ENCODE data around the gene ZNF668.
"Not testable (repeated sequence)": the region's sequence is repeated elsewhere in the genome, so short reads cannot be mapped to it uniquely, and the experiment has no call there.

The ZNF668 gene

DNA sequence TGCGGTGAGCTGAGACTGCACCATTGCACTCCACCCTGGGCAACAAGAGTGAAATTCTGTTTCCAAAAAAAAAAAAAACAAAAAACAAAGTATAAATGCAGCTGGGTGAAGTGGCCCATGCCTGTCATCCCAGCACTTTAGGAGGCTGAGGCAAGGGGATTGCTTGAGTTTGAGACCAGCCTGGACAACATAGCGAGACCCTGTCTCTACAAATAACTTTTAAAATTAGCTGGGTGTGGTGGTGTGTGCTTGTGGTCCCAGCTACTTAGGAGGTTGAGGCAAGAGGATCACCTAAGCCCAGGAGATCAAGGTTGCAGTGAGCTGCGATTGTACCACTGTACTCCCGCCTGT, 50.8 kb downstream of the ZNF668 start:
- H3K4me3 ChIP-seq (ENCODE audit: low read length) = no peak overlapping the region

DNA sequence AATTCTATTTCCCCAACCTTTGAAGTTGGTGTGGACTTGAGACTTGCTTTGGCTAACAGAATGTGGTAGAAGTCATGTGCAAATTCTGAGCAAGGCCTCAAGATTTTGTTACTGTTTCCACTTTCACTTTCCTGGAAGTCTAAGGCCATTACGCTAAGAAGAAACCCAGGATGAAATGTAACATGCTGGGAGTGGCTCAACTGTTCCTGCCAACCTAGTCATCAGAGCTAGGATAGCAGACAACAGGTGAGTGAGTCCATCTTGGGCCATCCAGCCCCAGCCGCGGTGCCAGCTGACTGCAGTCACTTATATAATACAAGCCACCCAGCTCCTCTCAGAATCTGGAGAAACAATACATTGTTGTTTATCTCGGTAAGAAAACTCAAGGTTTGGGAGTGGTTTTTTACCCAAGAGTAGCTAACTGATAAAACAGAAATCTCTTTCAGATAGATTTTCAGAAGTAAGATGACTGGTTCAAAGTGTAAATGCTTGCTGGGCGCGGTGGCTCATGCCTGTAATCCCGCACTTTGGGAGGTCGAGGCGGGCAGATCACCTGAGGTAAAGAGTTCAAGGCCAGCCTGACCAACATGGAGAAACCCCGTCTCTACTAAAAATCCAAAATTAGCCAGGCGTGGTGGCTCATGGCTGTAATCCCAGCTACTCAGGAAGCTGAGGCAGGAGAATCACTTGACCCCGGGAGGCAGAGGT, 51.3 kb downstream of the ZNF668 start:
- no peak for DNase-seq (ENCODE audit: low read depth)
- TF ChIP-seq CTCF (conservative IDR thresholded peaks at IDR 0.05; ENCODE audit: low read depth, low read length) = no peak
- H3K4me3 ChIP-seq (ENCODE audit: low read length) = no peak overlapping the region

More for the DNA sequence above, 50.8 kb downstream of the ZNF668 start:
- TF ChIP-seq CTCF (conservative IDR thresholded peaks at IDR 0.05; ENCODE audit: low read depth, low read length) = no peak
- DNase-seq (ENCODE audit: low read depth) = no peak

DNA sequence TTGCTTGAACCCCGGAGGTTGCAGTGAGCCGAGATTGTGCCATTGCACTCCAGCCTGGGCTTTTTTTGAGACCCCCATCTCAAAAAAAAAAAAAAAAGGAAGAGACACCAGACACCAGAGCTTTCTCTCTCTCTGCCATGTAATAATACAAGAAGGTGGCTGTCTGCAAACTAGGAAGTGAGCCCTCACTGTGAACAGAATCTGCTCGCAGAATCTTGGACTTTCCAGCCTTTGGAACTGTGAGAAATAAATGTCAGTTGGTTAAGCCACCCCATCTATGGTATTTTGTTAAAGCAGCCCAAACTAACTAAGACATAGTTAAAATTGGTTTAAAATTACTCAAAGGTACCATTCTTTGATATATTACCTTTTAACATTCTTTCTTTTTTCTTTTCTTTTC, 53.5 kb downstream of the ZNF668 start:
- no peak for DNase-seq (ENCODE audit: low read depth)
- H3K4me3 ChIP-seq (ENCODE audit: low read length) = no peak overlapping the region
- TF ChIP-seq CTCF (conservative IDR thresholded peaks at IDR 0.05; ENCODE audit: low read depth, low read length) = no peak

DNA sequence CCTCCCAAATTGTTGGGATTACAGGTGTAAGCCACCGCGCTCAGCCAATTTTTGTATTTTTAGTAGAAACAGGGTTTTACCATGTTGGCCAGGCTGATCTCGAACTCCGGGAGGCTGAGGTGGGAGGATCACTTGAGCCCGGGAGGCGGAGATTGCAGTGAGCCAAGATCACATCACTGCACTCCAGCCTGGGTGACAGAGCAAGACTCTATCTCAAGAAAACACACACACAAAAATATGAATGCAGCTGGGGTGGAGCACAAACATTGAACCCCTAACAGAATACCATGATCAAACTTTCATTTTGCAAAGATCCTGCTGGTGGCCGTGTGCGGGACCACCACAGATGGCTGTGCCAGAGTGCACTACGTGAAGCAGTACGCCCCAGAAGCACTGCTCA, 56.3 kb downstream of the ZNF668 start:
- H3K4me3 ChIP-seq (ENCODE audit: low read length); DNase-seq (ENCODE audit: low read depth): not testable (repeated sequence)

DNA sequence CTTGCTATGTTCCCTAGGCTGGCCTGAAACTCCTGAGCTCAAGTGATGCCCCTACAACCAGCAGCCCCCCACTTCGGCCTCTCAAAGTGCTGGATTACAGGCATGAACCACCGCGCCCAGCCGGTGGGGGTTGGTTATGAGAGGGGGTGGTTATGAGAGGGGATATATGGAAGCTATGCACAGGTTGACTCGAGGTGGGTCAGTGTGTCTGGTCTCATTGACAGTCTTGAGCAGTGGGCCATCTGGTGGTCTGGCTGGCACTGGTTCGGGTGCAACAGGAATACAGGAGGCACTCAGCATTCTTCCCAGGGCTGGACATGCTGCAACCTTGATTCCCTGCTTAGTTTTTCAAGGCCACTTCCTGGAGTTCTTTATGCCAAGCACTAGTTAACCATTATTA, 58.0 kb downstream of the ZNF668 start:
- H3K4me3 ChIP-seq (ENCODE audit: low read length) = no peak overlapping the region
- no peak for TF ChIP-seq CTCF (conservative IDR thresholded peaks at IDR 0.05; ENCODE audit: low read depth, low read length)
- DNase-seq (ENCODE audit: low read depth) = no peak

- not testable (repeated sequence) for DNase-seq (ENCODE audit: low read depth)
These were observed 60.7 kb downstream of the ZNF668 start for GRCh38 chr16:31013292-31013691.

DNA sequence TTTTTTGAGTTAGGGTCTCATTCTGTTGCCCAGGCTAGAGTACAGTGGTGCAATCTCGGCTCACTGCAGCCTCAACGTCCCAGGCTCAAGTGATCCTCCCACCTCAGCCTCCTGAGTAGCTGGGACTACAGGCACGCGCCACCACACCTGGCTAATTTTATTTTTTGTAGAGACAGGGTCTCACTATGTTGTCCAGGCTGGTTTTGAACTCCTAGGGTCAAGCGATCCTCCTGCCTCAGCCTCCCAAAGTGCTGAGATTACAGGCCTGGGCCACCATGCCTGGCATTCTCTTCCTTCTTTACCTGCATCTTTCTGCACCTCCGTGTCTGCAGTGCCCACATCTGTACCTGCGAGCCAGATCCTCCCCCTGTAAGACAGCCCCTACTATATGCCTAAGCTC, 62.2 kb downstream of the ZNF668 start:
- DNase-seq (ENCODE audit: low read depth) = not testable (repeated sequence)

More at GRCh38 chr16:31013292-31013691, 60.7 kb downstream of the ZNF668 start:
- H3K4me3 ChIP-seq (ENCODE audit: low read length) = not testable (repeated sequence)

More for the DNA sequence above, 62.2 kb downstream of the ZNF668 start:
- H3K4me3 ChIP-seq (ENCODE audit: low read length) = not testable (repeated sequence)
